Neural progenitor cell (in vitro differentiated cells): Measurements from ENCODE around the gene KLHL42.

Source experiments
- EZH2 ChIP-seq: fragments of 200-600 bp; sonication (generic); IDR thresholded peaks from 2 replicates; pipeline ENCODE4 v1.6.1; 2017; ENCODE audit warnings: antibody characterized with exemption, mild to moderate bottlenecking, moderate library complexity
- EZH2phosphoT487 ChIP-seq: fragments of 200-600 bp; sonication (generic); IDR thresholded peaks from 2 replicates; pipeline ENCODE4 v1.6.1; 2017; ENCODE audit warnings: antibody characterized with exemption
- TF ChIP-seq, protein P1 (sequence below): fragments of 200-600 bp; sonication (generic); IDR thresholded peaks from 2 replicates; pipeline ENCODE4 v1.5.1; 2017; ENCODE audit warnings: antibody characterized with exemption, mild to moderate bottlenecking

DNA sequence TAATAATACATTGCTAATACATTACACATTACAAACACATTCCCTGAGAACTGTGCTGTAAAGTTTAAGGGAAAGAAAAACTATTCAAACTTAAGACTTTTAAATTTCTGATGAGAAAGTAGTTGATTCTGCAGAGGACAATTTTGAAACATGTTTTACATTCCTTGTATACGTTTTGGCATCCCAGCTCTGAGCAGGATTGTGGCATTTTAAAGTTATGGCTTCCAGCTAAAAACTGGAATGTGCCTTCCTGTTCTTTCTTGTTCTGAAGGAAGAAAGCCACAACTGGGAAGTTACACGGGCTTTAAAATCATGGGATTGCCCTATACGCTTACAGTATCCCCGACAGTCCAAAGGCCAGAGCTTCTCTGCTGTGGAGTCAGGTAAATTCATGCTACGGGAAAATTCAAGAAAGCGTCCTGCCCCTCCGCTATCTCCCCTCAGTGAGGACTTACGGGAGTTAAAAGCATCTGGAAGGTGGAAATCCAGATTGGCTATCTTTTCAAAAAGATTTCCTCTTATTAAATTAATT is 10.8 kb upstream of the KLHL42 start:
- TF ChIP-seq, protein P1, sequence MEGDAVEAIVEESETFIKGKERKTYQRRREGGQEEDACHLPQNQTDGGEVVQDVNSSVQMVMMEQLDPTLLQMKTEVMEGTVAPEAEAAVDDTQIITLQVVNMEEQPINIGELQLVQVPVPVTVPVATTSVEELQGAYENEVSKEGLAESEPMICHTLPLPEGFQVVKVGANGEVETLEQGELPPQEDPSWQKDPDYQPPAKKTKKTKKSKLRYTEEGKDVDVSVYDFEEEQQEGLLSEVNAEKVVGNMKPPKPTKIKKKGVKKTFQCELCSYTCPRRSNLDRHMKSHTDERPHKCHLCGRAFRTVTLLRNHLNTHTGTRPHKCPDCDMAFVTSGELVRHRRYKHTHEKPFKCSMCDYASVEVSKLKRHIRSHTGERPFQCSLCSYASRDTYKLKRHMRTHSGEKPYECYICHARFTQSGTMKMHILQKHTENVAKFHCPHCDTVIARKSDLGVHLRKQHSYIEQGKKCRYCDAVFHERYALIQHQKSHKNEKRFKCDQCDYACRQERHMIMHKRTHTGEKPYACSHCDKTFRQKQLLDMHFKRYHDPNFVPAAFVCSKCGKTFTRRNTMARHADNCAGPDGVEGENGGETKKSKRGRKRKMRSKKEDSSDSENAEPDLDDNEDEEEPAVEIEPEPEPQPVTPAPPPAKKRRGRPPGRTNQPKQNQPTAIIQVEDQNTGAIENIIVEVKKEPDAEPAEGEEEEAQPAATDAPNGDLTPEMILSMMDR: no peak
- no peak for TF ChIP-seq EZH2phosphoT487
- no peak for TF ChIP-seq EZH2
